ENCODE data around the gene JAG2.
A peak's percentile ranks its signal among the peaks of the same experiment; 100 is the strongest.

The JAG2 gene

DNA sequence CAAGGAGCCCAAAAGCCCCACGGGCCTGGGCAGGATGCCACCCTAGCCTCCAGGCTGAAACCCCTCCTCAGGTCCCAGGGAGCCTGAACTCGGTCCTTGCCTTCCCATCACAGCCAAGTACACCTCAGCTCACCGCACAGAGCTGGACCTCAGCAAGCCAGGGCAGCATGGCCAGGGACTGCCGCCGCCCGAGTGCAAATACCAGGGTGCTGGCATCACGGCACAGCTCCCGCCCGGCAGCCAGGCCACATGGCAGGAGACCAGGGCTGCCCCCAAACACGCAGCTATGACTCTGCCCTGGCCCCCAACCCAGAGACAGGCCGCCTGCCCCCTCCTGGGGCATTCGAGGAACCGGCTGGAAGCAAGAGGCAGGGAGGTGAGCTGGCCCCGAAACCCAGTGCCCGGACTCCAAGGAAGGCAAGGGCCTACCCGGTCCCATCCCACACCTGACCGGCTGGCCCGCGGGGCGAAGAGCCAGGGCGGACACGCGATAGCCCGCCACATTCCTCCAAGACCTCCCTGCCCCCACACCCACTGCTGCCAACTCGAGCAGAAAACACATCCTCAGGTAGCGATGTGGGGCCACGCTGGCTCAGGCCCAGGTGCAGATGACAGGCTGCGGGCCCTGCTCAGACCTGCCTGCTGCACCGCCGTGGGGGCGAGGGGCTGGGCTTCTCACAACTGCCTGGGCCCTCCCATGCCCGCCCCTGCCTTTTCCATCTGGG, 2.7 kb downstream of the JAG2 start:
- no peak for DNase-seq (ENCODE audit: low spot score)

DNA sequence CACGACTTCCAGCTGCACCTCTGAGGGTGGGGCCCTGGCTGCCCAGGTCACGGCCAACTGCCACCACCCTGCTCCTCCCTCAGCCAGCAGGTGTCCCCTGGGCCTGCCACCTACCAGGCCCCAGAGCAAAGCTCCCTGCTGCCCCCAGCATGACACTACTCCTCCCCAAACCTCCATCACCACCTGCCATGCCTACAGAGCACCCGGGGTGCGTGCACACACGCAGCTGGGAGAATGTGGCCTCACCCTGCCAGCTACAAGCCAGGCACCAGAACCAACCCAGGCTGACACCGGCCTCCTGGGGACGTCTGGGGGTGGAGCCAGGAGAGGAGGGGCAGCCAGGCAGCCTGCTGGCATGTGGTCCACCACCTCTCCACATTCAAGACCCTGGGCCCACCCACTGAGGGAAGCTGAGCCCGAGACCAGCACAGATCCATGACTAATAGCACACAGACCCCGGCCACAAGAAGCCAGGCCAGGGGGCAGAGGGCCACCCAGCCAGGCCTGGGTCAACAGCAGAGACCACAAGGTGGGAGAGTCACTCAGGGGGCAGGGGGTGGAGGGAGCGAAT, 3.4 kb downstream of the JAG2 start:
- peak; percentile 81 for DNase-seq (ENCODE audit: low spot score)

DNA sequence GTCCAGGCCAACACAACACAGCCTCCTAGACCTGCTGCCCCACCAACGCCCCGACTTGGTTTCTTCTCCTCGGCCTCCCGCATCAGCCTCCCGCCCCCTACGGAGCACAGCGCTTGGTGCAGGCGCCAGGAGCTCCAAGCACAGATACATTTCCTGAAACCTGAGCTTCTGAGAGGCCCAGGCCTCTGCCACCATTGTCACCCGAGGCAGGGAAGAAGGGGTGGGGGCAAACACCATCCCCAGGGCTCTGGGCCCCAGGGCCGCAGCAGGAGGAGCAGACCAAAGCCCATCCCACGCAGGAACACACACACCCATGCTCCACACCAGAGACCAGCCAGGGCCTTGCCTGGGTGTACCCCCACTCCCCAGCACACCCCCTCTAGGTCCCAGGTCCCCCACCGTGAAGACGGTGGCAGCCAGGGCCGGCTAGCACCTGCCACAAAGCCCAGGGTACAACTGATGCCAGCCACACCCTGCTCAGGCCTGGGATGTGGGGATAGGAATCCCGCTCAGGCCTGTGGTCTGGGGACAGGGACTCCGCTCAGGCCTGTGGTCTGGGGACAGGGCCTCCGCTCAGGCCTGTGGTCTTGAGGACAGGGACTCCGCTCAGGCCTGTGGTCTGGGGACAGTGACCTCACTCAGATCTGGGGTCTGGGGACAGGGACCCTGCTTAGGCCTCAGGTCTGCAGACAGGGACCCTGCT, 5.4 kb downstream of the JAG2 start:
- DNase-seq (ENCODE audit: low spot score) = no peak

DNA sequence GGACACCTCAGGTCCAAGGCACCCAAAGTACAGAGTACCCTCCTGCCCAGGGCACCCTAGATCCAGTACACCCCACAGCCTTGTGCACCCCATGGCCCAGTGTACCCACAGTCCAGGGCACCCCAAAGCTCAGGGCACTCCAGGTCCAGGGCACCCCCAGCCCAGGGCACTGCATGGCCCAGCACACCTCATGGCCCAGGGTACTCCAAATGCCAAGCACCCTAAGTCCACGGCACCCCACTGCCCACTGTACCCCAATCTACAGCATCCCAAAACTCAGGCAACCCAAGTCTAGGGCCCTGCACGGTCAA, 6.0 kb downstream of the JAG2 start:
- no peak for DNase-seq (ENCODE audit: low spot score)

DNA sequence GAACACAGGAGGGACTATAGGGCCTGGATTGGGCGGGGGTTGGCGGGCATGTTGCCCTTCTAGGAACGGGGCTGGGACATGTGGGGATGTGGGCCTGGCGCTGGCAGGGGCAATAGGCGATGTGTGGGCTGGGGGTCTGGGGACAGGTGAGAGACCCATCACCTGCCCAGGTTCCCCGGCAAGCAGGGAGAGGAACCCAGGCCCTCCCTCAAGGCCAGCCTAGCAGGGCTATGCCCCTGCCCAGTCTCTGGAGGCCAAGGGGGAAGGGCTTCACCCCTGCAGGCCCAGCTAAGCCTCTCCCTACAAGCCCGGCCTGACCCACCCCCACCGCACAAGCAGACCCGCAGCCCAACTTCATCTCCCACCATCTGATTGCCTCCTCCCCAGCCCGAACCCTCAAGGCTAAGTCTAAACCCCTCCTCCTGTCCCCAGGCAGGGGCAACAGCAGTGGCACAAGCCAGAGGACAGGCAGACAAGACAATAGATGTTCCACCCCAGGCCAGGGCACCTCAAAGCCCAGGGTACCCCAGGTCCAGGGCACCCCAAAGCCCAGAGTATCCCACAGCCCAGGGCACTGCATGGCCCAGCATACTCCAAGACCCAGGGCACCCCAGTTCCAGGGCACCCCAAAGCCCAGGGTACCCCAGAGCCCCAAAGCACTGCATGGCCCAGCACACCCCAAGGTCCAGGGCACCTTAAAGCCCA, 6.5 kb downstream of the JAG2 start:
- peak; percentile 55 for DNase-seq (ENCODE audit: low spot score)

DNA sequence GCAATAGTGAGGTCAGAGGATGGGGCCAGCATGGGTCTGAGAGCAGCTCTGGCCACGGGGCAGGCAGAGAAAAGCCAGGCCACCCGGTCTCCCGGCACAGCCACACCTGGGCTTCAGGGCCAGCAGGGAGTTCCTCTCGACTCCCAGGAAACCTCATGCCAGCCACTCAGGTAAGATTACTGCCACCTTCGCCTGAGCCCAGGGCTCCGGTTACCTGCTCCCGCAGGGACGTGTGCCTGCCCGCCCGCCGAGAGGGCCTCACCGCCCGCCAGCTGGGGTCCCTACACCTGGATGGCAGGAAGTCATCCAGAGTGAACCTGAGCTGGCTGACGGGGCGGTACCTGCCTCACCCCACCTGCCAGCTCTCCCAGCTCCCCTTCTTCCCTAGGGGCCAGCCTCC, 7.3 kb downstream of the JAG2 start:
- no peak for DNase-seq (ENCODE audit: low spot score)

DNA sequence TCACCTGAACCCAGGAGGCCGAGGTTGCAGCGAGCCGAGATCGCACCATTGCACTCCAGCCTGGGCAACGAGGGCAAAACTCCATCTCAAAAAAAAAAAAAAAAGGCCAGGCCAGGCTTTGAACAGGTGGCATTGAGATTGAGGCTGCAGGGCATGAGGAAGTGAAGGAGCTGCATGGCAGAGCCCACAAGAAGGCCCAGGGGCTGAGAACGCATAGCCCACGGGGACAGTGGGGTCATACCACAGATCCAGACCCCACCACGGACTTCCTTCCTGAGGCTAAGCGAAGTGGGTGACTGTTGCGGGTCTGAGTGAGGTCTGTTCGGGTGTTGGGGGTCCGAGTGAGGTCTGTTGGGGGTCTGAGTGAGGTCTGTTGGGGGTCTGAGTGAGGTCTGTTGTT, 7.8 kb downstream of the JAG2 start:
- DNase-seq (ENCODE audit: low spot score) = no peak

DNA sequence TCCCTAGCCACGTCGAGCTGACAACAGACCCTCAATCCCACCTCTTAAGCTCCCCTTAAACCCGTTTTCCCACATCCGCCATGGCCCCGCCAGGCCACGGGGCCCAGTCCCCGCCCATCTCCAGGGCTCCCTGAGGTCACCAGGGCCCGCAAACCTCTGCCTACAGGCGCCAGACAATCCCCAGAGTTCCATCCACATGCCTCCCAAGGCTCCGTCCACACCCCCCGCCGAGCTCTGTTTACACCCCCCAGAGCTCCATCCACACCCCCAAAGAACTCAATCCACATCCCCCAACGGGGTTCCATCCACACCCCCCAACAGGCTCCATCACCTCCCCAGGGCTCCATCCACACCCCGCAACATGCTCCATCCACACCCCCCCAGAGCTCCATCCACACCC, 9.2 kb downstream of the JAG2 start:
- no peak for DNase-seq (ENCODE audit: low spot score)

DNA sequence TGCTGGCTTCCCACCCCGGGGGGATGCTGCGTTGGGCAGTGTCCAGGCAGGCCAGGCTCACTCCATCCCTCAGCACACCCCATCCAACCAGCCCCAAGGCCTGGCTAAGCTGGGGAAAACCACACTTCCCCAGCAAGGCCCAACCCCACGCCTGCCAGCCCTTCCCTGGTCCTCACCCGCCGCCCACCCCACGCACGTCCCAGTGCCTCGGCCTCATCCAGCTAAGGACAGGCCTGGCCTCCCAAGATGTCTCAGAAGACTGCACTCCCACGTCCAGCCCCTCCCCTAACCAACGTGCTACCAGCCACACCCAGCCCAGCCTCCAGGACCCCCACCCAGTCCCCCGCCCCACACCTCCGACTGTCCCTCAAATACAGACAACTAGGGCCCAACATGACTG, 9.8 kb downstream of the JAG2 start:
- DNase-seq (ENCODE audit: low spot score) = no peak

DNA sequence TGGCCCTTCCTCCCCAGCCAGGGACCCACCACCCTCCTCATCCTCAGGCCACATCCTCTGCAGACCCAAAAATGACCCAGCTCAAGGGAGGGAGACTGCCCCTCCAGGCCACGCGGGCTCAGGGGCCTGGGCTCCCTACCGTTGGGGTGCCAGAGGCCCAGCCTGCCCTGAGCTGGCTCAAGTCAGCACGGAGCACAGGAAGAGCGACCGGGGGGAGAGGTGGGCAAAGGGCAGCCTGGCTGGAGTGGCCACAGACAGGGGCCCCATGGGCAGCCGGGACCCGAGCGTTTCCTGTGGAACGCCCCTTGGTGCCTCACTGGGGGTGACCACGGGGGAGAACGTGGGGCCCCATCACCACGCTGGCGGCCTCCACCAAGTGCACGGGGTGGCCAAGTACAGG, 10.7 kb downstream of the JAG2 start:
- no peak for DNase-seq (ENCODE audit: low spot score)

DNA sequence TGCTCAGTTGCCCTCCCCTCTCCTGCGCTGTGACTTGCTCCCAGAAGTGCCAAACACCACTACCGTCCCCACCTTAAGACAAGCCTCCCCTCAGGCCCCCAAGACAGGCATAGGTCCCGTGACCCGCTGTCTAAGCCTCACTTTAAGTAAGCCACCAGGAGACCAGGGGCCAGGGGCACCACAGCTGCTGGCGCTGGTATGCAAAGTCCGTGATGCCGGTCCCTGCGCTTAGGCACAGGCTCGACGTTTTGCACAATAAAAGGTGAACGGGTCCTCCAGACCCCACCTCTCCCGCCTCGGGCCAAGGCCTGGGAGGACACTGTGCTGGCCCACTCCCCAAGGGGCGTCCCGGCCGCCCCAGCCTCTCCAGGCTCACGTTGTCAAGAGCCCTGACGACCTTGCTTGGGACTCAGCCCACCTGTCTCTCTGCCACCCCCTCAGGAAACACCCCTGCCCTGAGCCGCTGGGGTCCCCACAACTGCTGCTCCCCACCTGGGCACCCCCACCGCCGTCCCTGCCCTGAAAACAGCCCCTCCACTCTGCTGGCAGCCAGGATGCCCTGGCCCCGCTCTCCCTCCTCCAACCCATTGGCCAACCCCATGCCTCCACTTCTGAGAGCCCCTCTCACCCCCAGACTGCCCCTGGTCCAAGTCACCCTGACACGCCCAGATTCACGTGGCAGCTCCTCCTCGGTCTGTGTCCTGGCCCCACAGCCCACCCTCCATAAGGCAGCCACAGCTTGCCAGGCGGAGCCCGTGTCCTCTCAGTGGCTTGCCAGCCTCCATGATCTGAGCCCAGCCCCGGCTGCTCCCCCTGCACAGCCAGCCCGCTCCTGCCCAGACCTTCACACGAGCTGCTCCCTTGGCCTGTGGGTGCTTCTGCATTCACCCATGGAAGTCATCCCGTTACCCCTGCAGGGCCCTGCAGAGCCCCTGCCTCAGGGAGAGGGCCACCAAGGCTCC, 11.9 kb downstream of the JAG2 start:
- no peak for DNase-seq (ENCODE audit: low spot score)

DNA sequence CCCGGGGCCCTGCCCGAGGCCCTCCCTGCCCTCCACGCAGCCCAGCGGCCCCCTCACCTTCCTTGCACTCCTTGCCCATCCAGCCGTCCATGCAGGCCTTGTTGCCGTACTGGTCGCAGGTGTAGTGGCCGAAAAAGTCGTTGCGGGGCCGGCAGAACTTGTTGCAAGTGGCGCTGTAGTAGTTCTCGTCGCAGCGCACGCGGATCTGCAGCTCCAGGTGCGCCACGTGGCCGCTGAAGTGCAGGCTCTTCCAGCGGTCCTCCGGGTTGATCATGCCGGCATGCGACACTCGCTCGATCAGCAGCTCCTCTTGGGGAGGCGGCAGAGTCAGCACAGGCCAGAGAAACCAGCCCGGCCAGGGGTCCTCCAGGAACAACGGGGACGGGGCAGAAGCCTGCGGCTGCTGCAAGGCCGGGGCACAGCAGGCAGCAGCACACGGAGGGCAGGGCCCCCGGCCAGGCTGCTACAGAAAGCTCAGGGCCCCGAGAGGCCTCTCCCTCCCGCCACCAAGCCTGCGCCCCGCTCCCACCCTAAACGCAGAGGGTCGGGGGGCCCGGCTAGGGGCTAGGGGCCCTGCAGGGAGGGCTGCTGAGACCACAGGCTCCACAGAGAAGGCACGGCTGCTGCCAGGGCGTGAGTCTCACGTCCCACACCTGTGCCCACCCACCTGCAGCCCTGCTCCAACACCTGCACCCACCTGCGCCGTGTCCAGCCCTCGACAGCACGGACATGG, 12.7 kb downstream of the JAG2 start:
- no peak for DNase-seq (ENCODE audit: low spot score)

DNA sequence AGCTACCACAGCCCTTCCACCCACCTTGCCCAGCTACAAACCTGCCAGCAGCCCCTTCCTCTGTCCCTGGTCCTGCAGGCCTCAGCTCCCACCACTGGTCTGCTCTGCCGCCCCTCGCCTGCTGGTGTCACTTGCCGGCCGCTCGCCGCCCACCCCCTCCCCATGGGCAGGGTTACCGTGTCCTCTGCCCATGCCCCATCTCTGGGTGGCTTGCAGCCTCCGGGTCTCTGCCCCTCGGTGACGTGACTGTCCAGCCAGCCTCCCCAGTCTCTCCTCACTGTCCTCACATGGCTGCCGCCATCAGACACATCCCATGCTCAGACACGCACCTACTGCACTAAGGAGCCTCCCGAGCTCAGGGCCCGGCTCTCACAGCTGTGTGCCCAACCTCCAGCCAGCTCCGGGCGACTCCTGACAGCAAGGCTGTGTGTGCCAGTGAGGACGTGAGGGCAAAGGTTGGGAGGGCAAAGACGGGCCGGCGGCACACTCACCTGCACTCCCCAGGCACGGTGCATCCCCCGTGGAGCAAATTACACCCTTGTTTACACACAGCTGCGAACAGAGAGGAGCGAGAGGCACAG, 13.4 kb downstream of the JAG2 start:
- no peak for DNase-seq (ENCODE audit: low spot score)

DNA sequence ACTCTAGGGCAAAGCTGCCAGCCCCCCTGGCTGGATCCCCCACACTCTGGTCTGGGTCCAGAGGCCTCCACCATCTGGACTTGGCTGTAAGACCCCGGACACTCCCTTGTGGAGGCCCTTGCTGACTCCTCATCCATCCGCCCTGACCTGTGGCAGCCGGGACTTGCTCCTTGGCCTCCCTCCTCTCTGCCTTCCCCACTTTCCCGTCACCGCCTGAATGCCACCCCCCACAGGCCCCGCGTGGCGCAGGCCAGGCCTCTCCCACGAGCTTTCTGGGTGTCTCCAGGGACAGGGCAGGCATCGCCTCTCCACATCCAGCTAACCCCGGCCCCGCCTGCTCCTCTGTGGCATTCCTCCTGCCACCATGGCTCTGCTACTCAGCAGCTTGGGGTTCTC, 14.1 kb downstream of the JAG2 start:
- no peak for DNase-seq (ENCODE audit: low spot score)

DNA sequence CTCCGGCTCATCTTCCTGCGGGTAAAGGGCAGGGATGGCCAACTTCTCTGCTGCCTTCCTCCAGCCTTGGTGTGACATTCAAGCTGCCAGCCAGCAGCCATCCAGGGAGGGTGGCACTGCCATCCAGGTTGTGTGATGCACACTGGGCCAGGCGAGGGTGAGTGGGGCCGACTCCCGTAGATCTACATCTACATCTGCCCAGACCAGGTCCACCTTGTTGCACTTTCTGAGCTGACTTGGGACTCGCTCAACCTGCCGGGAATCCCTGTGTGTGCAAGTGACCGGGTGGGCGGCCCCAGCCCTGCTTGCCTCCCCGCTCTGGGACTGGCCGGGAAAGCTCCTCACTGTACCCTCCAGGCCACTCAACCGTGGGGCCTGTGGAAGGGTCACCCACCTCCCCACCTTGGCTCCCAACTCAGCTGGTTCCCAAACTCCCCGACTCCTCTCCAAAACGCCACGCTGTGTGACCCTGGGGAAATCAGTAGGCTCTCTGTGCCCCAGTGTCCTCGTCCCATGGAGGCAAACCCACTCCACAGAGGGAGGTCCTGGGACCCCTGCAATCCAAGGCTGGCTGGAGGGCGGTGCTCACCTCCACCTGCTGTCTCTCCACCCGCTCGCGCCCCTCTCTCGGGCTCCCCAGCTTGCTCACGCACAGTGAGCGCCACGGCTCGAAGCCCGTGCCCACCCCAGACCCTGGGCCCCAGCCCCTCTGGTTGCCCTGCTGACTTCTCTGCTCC, 14.7 kb downstream of the JAG2 start:
- no peak for DNase-seq (ENCODE audit: low spot score)

DNA sequence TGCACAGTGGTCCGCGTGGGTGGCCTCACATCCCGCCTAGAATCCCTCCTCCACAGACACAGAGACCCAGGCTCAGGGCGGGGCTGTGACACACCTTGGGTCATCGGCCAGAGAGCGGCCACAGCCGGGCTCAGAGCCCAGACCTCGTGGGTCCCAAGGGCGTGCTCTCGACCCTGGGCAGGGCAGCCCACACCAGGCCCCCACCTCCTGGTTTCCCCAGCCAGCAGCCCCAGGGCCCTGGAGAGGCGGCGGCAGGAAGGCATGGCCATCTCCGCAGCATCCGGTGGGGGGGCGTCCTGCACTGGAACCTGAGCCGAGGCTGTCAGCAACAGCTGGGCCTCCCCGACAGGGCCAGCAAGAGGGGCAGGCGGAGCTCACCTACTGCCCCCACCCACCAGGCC, 15.2 kb downstream of the JAG2 start:
- DNase-seq (ENCODE audit: low spot score) = no peak

DNA sequence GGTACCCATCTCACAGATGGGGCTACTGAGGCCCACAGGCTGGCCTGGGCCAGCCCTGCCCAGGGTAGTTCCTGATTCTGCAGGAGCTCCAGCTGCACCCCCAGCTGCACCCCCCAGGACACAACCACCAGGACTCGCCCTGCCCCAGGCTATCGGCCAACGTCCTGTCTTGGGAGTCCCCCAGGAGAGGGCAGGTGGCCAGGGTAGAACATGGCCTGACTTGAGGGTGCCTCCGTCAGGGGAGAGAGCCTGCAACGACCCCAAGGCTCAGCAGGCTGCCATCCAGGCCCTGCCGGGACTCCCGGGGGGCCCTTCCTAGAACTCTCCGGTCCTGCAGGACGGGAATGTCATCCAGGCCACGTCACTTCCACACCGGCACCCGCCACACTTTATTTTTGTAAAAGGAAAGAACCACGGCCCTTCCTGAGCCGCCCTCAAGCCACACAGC, 15.8 kb downstream of the JAG2 start:
- DNase-seq (ENCODE audit: low spot score) = no peak

DNA sequence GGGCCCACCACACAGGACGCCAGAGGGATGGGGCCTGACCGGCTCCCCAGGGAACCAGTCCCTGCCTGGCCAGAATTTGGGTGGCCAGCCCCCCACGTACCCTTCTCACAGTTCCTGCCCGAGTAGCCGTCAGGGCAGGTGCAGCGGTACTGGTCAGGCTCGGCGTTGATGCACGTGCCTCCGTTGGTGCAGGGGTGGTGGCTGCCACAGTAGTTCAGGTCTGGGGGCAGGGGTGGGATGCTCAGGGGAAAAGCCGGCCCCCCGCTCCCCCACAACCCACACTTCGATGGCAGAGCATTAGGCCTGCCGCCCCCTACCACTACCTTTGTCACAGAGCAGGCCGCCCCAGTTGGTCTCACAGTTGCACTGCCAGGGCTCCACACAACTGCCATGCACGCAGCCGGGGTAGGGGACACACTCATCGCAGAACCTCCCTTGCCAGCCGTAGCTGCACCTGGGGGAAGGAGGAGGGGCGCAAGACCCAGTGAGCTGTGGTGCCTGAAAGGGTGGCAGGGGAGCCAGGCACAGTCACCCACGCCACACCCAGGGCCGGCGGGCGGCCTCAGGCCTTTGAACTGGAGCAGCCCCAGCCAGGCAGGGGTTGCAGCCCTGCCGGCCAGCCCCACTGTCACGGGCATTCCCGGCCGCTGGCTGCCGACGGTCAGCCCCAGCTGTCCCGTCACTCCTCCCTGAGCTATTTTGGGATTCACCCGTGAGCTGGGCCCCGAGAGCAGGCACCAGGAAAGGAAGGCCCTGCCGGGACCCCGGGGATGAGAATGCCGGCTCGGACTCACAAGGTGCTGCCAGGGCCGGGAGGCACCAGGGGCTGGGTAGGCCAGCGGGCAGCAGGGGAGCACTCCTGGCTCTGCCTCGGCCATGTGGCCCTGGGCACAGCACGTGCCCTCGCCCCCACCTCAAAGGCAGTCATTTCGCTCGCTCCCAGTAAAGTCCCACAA, 16.5 kb downstream of the JAG2 start:
- DNase-seq (ENCODE audit: low spot score) = peak; percentile 33
